CD4-positive, alpha-beta T cell treated with Interferon gamma for 1 hour (primary cell): ENCODE results near the gene BST1.

Source experiments
- DNase-seq: peaks from one replicate; pipeline ENCODE4 v3.0.0-alpha.2; 2020

Gene BST1, protein sequence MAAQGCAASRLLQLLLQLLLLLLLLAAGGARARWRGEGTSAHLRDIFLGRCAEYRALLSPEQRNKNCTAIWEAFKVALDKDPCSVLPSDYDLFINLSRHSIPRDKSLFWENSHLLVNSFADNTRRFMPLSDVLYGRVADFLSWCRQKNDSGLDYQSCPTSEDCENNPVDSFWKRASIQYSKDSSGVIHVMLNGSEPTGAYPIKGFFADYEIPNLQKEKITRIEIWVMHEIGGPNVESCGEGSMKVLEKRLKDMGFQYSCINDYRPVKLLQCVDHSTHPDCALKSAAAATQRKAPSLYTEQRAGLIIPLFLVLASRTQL

DNA sequence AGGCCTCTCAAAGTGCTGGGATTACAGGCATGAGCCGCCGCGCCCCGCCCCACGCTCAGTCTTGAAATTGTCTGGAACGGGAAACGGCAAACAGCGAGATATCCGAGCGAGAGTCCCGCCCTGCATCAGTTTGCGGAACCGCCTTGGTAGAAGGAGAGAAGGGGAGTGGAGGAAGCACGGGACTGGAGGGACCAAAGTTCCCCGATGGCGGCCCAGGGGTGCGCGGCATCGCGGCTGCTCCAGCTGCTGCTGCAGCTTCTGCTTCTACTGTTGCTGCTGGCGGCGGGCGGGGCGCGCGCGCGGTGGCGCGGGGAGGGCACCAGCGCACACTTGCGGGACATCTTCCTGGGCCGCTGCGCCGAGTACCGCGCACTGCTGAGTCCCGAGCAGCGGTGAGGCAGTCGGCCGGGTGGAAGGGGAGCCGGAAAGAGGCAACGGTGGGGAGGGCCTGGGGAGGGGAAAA lies at the start of gene BST1:
BST1 (plus strand) TSS at position 125 of the 463 bp plus-strand sequence; CDS start at position 205, 80 bp downstream.
- DNase-seq, result peak; percentile 75

DNA sequence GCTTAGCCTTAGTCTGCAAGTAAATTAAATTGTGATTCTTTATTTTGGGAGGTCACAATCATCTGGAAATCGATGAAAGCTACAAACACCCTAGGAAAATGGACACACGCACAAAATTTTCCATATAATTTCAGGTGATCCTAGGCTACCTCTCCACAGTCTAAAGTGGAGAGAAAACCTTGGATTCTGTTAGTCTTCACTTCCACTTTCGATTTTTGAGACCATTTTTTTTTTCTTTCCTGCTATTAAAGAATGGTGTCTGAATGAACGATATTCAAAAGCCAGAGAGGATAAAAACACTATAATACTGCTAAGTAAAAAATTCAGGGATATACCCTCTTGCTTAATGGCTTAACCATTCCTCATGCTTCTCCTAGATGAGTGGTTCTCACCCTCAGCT lies 49.4 kb upstream of the BST1 start:
- no peak for DNase-seq

DNA sequence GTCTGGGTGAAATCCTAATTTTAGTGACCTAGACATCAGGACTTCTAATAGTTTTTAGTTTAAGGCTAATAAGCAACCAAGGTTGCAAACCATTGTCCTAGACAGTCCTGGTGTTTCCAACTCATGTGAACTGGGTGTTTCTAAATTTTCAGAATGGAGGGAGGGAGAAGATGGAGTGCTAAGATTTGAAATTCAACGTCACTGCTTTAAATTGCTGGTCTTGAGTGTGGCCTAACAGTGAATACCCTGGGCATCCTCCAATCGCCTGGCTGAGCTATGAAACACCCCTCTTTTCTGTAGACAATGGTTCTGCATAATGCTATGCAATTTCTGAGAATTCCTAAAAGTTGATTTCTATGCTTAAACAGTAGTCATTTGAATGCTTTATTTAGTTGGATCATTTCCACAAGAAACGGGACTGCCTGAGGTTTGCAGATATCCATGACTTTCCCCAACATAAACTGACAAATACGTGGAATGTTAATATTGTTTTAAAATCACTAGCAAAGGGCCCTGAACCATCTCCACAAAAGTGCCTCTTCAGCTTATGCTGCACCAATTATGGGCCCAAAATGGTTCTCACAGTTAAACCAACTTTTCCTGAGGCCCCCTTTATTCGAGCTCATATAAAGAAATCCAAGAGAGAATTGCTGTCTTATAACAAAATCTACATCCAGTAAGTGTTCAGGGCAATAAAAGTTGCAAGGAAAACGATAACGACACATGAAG lies 48.8 kb upstream of the BST1 start:
- DNase-seq, result no peak

DNA sequence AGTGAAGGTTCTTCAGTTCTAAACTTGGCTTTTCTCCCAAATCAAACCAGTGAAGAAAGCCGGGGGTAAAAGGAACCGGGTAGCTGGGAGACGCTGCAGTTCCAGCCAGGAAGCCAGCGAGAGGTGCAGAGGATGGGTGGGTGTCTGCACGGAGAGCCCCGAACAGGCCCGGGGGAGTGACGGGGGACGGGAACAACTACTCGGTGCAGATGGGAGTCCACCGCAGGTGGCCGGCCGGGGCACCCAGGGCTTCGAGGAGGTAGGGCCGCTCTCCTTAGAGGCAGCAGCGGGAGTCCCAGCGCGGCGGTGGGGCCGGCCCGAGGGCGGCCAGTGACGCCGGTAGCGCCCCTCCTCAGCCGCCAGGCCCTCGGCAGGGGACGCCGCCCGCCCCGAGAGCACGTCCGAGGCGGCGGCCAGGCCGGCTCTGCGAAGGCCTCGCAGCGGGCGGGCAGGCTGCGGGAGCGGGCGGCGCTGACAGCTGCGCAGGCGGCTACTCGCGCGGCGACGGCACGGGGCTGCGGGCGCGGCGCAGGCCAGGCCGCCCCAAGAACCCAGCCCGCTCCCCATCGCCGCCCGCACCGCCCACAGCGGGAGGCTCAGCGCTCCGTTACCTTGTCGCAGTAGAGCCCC lies 48.2 kb upstream of the BST1 start:
- peak; percentile 24 for DNase-seq

DNA sequence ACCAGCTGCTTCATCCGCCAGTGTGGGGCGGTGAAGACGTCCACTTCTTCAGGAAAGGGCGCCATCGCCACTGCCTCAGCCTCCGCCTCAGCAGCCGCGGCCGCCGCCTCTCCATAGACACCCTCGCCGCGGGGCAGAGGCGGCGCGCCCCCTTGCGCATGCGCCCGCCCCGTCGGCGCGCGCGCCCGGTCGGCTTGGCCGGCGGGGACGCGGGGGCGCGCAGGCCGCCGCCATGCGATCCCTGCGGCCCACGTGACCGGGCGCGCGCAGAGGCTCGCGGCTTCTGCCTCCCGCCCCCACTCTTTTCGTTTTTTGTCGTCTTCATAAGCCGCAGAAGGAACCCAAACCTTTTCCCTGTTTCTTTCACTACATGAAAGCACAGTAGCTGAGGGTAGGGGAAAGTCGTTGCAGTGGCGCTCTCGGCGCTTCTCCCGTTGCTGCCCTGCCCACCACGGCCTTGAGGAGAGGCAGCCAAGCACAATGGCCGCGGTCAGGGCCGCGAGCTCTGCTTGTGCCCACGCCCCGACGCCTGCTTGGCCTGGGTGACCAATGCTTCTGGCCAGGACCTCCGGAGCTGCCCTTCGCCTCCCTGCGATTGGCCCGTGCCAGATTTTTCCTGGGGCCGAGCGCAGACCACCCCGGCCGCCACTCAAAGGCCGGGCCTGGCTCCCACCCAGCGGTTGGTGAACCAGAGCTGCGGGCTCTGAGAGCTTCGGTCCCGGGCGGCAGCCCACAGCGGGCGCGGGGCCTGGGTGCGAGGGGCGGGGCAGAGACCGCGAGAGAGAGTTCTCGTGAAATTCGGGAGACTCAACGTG lies 47.4 kb upstream of the BST1 start, which contains the start of gene FBXL5:
FBXL5 (minus strand) TSS at position 135 of the 815 bp plus-strand sequence; CDS start at position 65, 70 bp downstream.
- DNase-seq, result peak; percentile 84

DNA sequence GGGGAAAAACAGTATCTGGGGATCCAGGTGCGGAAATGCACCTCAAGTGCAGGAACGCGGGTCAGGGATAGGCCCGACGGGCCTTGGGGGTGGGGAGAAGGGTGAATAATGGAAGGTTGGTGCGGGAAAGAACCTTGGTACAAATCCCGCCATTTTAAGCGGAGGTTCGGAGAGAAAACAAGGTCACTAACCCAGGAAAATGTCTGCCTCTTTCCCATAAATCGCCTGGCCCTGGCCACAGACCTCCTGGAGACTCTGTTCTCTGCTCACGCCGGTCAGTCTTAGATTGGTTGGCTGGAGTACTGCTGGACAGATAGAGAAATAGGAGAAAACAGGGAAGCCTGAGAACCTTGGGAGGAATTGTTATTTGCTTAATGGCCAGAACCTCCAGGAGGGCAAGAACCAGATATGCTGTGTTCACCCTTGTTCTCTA lies 46.8 kb upstream of the BST1 start:
- DNase-seq, result no peak

DNA sequence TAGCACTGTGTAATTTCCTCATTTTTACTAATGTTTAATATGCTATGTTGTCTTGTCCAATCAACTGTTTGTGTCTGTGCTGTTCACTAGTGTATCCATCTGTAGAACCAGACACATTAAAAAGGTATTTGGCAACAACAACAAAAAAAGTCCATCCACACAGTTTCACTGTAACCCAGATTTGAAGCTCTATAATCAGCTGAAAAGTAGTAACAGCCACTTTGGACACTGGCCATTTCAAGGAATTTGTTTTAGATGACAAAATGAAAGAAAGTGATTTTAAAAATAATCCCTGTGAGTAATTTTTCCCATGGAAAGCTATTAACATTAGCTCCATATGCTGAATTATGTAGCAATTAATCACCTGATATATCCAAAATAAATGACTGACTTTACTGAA lies 45.5 kb upstream of the BST1 start:
- DNase-seq, result no peak

DNA sequence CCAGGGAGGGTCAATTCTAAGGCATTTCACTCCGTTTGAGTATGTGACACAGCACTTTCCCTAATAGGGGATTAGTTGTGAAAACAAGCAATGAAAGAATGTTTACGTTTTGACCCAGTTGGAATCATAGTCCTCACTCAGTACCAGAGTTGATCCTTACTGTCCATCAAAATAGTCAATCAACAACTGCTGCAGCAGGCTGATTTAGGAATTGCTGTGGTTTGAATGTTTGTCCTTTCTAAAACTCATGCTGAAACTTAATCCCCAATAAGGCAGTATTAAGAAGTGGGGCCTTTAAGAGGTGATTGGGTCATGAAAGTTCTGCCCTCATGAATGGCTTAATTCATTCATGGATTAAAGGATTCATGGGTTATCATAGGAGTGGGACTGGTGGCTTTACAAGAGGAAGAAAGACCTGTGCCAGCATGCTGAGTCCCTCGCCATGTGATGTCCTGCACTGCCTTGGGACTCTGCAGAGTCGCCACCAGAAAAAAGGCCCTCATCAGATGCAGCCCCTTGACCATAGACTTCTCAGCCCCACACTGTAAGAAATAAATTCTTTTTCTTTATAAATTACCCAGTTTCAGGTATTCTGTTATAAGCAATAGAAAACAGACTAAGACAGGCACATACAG lies 44.6 kb upstream of the BST1 start:
- no peak for DNase-seq

DNA sequence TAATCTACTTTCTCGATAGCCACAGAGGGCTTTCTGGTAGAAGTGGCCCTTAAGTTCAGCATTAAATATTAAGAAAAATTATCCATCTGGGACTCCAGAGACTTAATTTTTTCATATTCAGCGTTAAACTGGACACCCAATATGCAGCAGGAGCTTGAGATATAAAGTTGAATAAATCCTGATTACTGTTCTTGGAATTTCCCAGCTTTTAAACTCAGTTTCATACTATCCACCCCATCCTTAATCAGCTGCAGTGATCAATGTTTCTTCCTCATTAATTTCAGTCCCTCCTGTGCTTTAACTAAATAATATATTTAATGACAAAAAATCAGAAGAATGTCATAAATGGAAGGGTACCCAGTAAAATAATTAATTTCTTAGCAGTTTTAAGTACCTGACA lies 44.1 kb upstream of the BST1 start:
- DNase-seq, result no peak

DNA sequence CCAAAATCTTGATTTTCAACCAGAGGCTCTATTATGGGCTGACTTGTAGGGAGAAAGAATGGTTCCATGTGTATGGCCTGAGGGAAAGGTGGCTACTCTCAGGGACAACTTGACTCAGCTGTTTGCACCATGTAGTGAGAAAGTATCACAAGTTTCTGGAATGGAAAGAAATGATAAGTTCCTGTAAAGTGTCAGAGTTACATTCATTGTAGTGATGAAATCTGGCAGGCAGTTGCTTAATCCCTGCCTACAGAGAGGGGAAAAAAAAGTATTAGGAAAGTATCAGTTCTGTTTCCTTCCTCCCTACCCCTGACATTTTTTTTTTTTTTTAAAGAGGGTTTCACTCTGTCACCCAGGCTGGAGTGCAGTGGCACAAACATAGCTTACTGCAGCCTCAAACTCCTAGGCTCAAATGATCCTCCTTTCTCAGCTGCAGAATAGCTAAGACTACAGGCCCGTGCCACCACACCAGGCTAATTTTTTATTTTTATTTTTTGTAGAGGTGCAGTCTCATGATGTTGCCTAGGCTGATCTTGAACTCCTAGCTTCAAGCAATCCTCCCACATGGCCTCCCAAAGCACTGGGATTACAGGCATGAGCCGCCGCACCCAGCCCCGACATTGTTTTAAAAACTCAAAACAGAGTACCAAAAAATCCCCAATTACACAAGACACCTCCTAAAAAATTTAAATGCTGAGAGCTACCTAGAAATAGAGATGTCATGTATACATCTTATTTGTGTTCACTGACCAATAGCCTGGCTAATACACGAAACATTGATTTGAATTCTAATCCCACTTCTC lies 42.9 kb upstream of the BST1 start:
- no peak for DNase-seq

DNA sequence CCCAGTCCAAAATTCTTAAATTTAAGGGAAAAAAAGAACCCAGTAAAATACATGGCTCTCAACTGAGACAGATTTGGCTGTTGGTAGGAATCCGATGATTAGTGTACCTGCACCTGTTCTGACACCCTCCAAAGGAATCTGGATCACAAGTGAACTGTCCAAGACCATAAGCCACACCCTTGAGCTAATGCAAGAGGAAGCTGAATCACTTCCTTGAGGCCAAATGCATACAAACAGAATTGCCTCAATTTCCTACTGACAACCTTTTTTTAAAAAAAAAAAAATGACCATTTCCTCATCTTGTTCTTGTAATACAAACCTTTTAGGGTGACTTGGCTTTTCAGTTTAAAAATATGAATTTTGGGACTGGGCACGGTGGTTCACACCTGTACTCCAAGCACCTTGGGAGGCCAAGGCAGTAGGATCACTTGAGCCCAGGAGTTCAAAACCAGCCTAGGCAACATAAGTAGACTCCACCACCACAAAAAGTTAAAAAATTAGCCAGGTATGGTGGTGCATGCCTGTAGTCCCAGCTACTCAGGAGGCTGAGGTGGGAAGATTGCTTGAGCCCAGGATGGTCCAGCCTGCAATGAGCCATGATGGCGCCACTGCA lies 37.0 kb upstream of the BST1 start:
- peak; percentile 28 for DNase-seq

DNA sequence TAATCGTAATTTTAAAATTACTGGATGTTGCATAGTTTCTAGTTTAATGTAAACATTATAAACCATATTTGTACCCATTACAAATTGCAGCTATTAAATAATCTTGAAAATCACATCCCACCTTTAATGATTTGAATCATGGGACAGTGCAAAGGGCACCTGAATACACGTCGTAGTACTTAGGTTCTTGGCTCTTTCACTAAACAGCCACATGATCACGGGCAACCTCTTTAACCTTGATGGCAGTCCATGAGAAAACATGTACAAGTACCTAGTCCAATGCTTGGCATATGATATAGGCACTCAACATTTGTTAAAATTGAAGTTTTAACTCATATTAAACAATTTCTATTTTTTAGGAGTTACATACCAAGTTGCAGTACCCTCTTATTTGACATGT lies 35.9 kb upstream of the BST1 start:
- DNase-seq, result no peak

DNA sequence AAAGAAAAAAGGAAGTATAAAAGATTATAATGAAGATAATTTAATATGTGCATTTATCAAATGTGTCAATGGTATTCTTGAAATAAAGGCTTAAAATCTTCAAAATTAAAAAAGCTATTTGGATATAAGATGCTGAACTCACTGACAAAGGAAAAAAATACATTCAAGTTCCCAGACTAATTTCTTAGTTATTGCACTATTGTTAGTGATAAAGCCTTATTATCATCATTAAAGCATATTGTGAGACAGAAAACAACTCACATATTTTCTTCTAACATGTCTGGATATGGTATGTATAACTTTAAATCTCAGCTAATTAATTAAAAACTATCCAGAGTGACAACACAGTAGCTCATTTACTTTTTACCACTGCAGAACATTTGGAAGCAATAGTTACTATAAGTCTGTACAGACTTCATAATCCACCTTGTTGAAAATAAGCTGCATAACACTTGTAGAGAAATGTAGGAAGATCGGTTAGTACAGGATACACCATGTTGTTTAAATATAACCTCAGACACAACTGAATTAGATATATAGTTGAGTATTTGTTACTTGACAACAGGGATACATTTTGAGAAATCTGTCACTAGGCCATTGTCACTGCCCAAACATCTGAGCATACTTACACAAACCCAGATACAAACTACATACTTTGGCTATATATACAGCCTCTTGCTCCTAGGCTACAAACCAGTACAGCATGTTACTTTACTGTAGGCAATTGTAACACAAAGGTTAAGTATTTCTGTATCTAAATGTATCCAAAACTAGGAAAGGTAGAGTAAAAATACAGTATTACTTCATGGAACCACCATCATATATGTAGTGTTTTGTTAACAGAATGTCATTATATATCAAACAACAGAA lies 34.1 kb upstream of the BST1 start:
- no peak for DNase-seq

DNA sequence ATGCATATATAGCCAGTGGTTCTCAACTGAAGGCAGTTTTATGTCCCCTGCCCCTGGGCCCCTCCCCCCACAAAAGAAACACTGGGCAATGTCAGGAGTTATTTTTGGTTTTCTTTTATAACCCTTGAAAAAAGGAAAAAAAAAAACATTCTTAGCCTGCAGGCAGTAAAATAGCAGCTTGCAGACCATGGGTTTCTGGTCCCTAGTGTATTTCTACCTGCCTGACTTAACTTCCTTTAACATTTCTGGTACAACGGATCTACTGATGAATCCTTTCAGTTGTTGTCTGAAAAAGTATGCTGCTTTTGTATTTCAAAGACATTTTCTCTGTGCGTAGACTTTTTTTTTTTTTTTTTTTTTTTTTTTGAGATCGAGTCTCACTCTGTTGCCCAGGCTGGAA lies 32.3 kb upstream of the BST1 start:
- no peak for DNase-seq

DNA sequence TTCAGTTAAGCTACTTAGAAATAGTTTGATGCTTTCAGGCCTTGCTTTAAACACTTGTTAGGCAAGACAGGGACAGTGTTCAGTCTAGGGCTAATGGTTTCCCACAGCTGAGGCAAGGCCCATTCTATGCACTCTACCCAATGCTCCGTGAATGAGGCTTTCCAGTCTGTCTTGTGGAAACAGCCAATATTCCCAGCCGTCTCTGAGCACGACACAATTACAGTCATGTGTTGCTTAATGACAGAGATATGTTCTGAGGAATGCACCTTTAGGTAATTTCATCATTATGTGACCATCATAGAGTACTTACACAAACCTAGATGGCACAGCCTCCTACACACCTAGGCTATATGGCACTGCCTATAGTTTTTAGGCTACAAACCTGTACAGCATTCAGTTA lies 30.8 kb upstream of the BST1 start:
- DNase-seq, result no peak

DNA sequence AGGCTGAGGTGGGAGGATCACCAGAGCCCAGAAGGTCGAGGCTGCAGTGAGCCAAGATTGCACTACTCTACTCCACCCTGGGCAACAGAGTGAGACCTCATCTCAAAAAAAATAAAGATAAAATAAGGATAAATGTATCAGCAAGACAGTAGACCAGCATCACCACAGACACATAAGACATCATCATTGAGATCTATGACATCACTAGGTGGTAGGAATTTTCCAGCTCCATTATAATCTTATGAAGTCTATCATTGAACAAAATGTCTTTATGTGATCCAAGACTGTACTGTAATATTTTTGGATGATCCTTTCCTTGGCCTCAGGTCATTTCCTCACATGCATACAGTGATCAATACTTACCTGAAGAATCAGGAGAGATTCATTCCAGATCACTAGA lies 29.5 kb upstream of the BST1 start:
- no peak for DNase-seq

DNA sequence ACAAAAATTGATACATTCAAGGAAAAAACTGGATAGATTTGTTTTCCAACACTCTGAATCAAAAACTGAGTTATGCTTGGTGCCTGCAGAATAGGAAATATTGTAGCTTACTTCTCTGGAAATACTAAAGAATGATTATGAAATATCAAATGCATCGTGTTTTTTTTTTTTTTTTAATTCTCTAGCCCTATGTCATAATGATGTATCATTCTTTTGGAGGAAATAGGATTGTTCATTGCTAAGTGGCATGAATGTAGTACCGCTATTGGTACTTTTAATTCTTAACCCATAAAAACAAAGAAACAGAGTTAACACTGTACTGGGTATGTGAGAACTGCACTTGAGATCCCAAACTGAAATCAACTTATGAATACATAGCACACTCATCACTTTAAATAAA lies 28.8 kb upstream of the BST1 start:
- no peak for DNase-seq

DNA sequence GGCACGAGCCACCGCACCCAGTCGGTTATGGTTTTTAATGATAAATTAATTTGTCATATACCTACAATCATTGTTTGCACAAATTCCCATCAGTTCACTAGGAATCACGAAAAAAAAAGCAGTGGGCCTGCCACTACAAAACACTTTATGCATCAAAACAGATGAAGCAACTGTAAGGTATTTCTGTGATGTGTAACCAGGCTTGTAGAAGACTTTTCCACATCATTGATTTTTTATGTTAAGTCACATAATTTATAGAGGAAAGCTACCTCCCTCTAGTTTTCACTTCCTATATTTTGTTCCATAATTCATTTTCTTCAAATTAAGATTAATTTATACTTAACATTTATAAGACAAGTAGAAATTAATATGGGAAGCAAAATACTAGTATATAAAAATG lies 27.9 kb upstream of the BST1 start:
- no peak for DNase-seq

DNA sequence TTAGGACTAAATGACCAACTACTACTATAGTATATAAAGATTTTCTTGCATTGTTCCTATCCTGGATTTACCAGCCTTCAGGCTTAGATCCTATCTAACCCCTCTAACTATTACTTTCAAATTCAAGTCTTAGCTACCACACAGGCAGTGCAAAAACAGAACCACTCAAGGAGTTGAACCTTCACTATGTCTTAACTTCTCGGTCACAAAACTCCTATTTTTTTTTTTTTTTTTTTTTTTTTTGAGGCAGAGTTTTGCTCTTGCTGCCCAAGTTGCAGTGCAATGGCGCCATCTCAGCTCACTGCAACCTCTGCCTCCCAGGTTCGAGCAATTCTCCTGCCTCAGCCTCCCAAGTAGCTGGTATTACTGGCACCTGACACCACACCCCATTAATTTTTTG lies 27.5 kb upstream of the BST1 start:
- no peak for DNase-seq

DNA sequence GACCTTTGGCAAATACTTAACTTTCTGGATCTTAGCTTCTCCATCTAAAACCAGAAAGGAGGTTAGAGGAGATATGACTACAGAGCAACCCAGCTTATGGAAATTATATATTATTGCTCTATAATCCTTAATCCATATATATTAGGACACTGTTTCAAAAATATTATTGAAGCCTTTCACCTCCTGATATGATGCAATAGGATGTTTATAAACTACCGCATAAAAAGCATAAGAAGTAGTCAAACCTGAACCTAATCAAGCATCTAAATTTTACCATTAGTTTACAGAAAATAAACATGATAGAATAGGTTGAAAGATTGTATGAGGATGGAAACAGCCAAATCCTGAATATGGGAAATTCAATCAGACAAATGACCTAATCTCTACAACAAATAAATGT lies 26.8 kb upstream of the BST1 start:
- no peak for DNase-seq
